K562 (cell line): Measurements from ENCODE around the gene TAS1R3. TPM values are rescaled to one million over a fixed set of nuclear protein-coding genes. Genes with fewer than 3 reads are reported as not detected.

Experiments used
- CREBBP ChIP-seq: IDR thresholded peaks from one replicate; pipeline ENCODE4 v1.6.1; 2012; ENCODE audit warnings: low read depth, mild to moderate bottlenecking, control low read depth, inconsistent platforms, low read length
- DPF2 ChIP-seq: fragments of 450-650 bp; IDR thresholded peaks from 2 replicates; pipeline ENCODE4 v1.6.1; 2016
- FOSL1 ChIP-seq: fragments of 200-800 bp; sonication (Bioruptor generic); conservative IDR thresholded peaks from 2 replicates; pipeline ENCODE4 v1.6.1; 2016; ENCODE audit warnings: missing genetic modification characterization, missing compliant biosample characterization
- HNRNPH1 ChIP-seq: fragments of 200-400 bp; formaldehyde crosslinking; optimal IDR thresholded peaks from 2 replicates; pipeline ENCODE3; 2017; ENCODE audit warnings: low read depth, mild to moderate bottlenecking, low read length, moderate library complexity
- ILF3 ChIP-seq: fragments of 450-650 bp; IDR thresholded peaks from 2 replicates; pipeline ENCODE4 v1.6.1; 2018; ENCODE audit warnings: antibody characterized with exemption, mild to moderate bottlenecking, moderate library complexity, borderline replicate concordance
- RFX1 ChIP-seq: fragments of 450-650 bp; IDR thresholded peaks from 2 replicates; pipeline ENCODE4 v1.6.1; 2016; ENCODE audit warnings: mild to moderate bottlenecking, moderate library complexity
- ZBTB11 ChIP-seq, 3 experiments: fragments of 200-800 bp in 1 of 3; fragments of 250-450 bp in 1 of 3; fragments of 450-650 bp in 1 of 3; sonication (Bioruptor Pico) in 1 of 3; sonication (Bioruptor generic) in 1 of 3; formaldehyde crosslinking in 1 of 3; IDR thresholded peaks; 2 replicates each; pipeline versions ENCODE4 v1.6.1 to v1.8.0; 2016 to 2022; ENCODE audit warnings: mild to moderate bottlenecking in 2 of 3, missing genetic modification characterization in 2 of 3, missing compliant biosample characterization in 1 of 3, moderate library complexity in 1 of 3
- ZNF184 ChIP-seq: sonication (generic); formaldehyde crosslinking; IDR thresholded peaks from 2 replicates; pipeline ENCODE4 v1.5.0; 2020; ENCODE audit warnings: missing genetic modification reagents
- ZNF41 ChIP-seq: fragments of 250-450 bp; sonication (Bioruptor Pico); conservative IDR thresholded peaks from 2 replicates; pipeline ENCODE4 v1.4.0; 2020; ENCODE audit warnings: mild to moderate bottlenecking
- ZNF75A ChIP-seq: fragments of 450-650 bp; formaldehyde crosslinking; IDR thresholded peaks from 2 replicates; pipeline ENCODE4 v1.4.0; 2020; ENCODE audit warnings: mild to moderate bottlenecking
- ZNF77 ChIP-seq: fragments of 250-450 bp; sonication (Bioruptor Pico); IDR thresholded peaks from 2 replicates; pipeline ENCODE4 v1.5.0; 2020
- polyA plus RNA-seq, 8 experiments: library from polyadenylated mRNA; depleted of rRNA in 4 of 8; stranded (reverse) in 5 of 8; unstranded in 3 of 8; fragments of >200 nt; fragmentation: Nextera tagmentation in 2 of 8; fragmentation: Illumina TruSeq in 1 of 8; extraction: Ambion mirVana in 2 of 8; extraction: Trizol in 1 of 8; gene quantifications; 2 replicates each; pipeline versions ENCODE4 v1.2.1 to v1.2.3, GENCODE V29; 2011 to 2014; ENCODE audit warnings: inconsistent platforms in 1 of 8, missing spikeins in 1 of 8
- total RNA-seq, 7 experiments: library from RNA; depleted of rRNA in 6 of 7; stranded (reverse); fragments of >200 nt in 6 of 7; fragmentation: Illumina TruSeq in 2 of 7; extraction: Trizol in 2 of 7; gene quantifications; 2 replicates each; pipeline versions ENCODE4 v1.2.1 to v1.2.3, GENCODE V29; 2011 to 2021; ENCODE audit warnings: low replicate concordance in 1 of 7

Gene TAS1R3
- total and polyA plus RNA-seq, 9 of the 15 experiments (the other 6 are each of a cell fraction or from before 2014, with no cell fraction given): 0.07 to 0.13 TPM; not detected in 7

GRCh38 chr1:1349256-1350012 lies 18.4 kb downstream of the TAS1R3 start, which contains the start of gene DVL1 (continued):
- TF ChIP-seq ZBTB11 (CRISPR knock-in tag; IDR thresholded peaks at IDR 0.05) (peak in 2 of 3 experiments; percentile 47 to 85; a peak in 3 of 6 replicates), FOSL1 (tag) (no peak; the same call in 1 of the 2 replicates), ZNF41 (CRISPR knock-in tag) (no peak), ZNF75A (no peak), ZNF184 (no peak), HNRNPH1 (no peak), CREBBP (no peak), ILF3 (peak; percentile 91; the same call in 1 of the 2 replicates), RFX1 (no peak), DPF2 (no peak), ZNF77 (CRISPR knock-in tag) (no peak)
